Endodermal cell (in vitro differentiated cells): ENCODE measurements around the gene PNCK. TPM values are rescaled to one million over a fixed set of nuclear protein-coding genes. Genes with fewer than 3 reads are reported as not detected.

Experiments
- DNase-seq: peaks from one replicate; pipeline ENCODE4 v3.0.0-alpha.2; 2017
- H3K27ac ChIP-seq: 2 replicates; pipeline ENCODE4 v1.5.1; 2013; ENCODE audit warnings: mild to moderate bottlenecking, low read depth, low read length, moderate library complexity
- H3K27me3 ChIP-seq: 2 replicates; pipeline ENCODE4 v1.6.1; 2013; ENCODE audit warnings: mild to moderate bottlenecking, low read length, moderate library complexity; ENCODE audit not compliant: insufficient read depth, control insufficient read depth, poor library complexity, severe bottlenecking
- H3K36me3 ChIP-seq: 2 replicates; pipeline ENCODE4 v1.7.0; 2013; ENCODE audit warnings: mild to moderate bottlenecking, low read length, moderate library complexity; ENCODE audit not compliant: control insufficient read depth, insufficient read depth
- H3K4me1 ChIP-seq: one replicate; pipeline ENCODE4 v1.7.0; 2013; ENCODE audit warnings: low read length; ENCODE audit not compliant: control insufficient read depth, insufficient read depth
- H3K4me3 ChIP-seq: 2 replicates; pipeline ENCODE4 v1.5.1; 2013; ENCODE audit warnings: mild to moderate bottlenecking, low read length, moderate library complexity
- H3K9ac ChIP-seq: 2 replicates; pipeline ENCODE4 v1.6.1; 2013; ENCODE audit warnings: mild to moderate bottlenecking, low read length, moderate library complexity; ENCODE audit not compliant: poor library complexity, severe bottlenecking; ENCODE audit errors: extremely low read depth
- H3K9me3 ChIP-seq: 2 replicates; pipeline ENCODE4 v1.6.1; 2013; ENCODE audit warnings: mild to moderate bottlenecking, low read length, moderate library complexity; ENCODE audit not compliant: control insufficient read depth
- H3K27ac Mint-ChIP-seq: 2 replicates; pipeline ENCODE4 v1.8.0; 2020; ENCODE audit warnings: mixed read lengths
- H3K27me3 Mint-ChIP-seq: 2 replicates; pipeline ENCODE4 v1.8.0; 2021; ENCODE audit warnings: mild to moderate bottlenecking, mixed read lengths; ENCODE audit not compliant: insufficient read depth
- H3K36me3 Mint-ChIP-seq: 2 replicates; pipeline ENCODE4 v1.8.0; 2020; ENCODE audit warnings: low read depth, mixed read lengths
- H3K4me1 Mint-ChIP-seq: 2 replicates; pipeline ENCODE4 v1.8.0; 2020; ENCODE audit warnings: mixed read lengths
- H3K4me3 Mint-ChIP-seq: 2 replicates; pipeline ENCODE4 v1.8.0; 2020; ENCODE audit warnings: mild to moderate bottlenecking, moderate library complexity, mixed read lengths
- H3K9me3 Mint-ChIP-seq: 2 replicates; pipeline ENCODE4 v1.8.0; 2020; ENCODE audit warnings: mild to moderate bottlenecking, mixed read lengths
- CTCF ChIP-seq: fragments of 200-600 bp; sonication (generic); conservative IDR thresholded peaks from 2 replicates; pipeline ENCODE4 v1.5.0; 2021; ENCODE audit warnings: antibody characterized with exemption, mild to moderate bottlenecking
- whole genome bisulfite sequencing, 2 experiments: methylation state at CpG; one replicate each; pipeline versions ENCODE4 v1.1.5 to v1.1.7; 2013; ENCODE audit warnings: missing lambda C conversion rate in 2 of 2, mixed read lengths in 1 of 2; ENCODE audit not compliant: insufficient coverage in 1 of 2, insufficient read length in 1 of 2; 5-methylcytosine and 5-hydroxymethylcytosine counted together
- total RNA-seq, 2 donors: library from RNA; stranded (reverse); fragmentation: NEBNext Ultra II Directional in 1 of 2; extraction: Animal tissue kit (Norgen Biotek cat#: 25700) in 1 of 2; gene quantifications; 2 replicates in 1 of 2; 3 replicates in 1 of 2; pipeline ENCODE4 v1.2.1, GENCODE V29; 2021

PNCK gene
- total RNA-seq, 2 donors from 2014 or later, result 2.8 to 12.9 TPM

- peak; percentile 91 for DNase-seq
These were observed 26.8 kb downstream of the PNCK start, which contains the start of gene DUSP9 for GRCh38 chrX:153646620-153647373. TSS of gene DUSP9 (plus strand) at chrX:153647203. CDS start at chrX:153647954, 751 bp downstream.

GRCh38 chrX:153645921-153646488 is 27.6 kb downstream of the PNCK start:
- H3K4me3 Mint-ChIP-seq, result no peak overlapping the region
- H3K27ac Mint-ChIP-seq, result no peak overlapping the region
- Histone ChIP-seq H3K36me3 (no peaks in the 10 kb centered on the region), H3K27ac (no peak overlapping the region), H3K4me1 (no peaks in the 10 kb centered on the region), H3K9me3 (no peaks in the 10 kb centered on the region), H3K9ac (no peak overlapping the region), H3K4me3 (no peak overlapping the region), H3K27me3 (peaks cover 75% of the 10 kb centered on the region)
- peaks cover 48% of the 10 kb centered on the region for H3K9me3 Mint-ChIP-seq
- no peak for TF ChIP-seq CTCF
- no peaks in the 10 kb centered on the region for H3K36me3 Mint-ChIP-seq
- peak; percentile 38 for DNase-seq
- peaks cover 67% of the 10 kb centered on the region for H3K27me3 Mint-ChIP-seq
- 72 to 88% methylated on average over 2 to 10 of the region's 10 CpGs for WGBS, 2 experiments
- H3K4me1 Mint-ChIP-seq, result peaks cover 3% of the 10 kb centered on the region

More at GRCh38 chrX:153646620-153647373, 26.8 kb downstream of the PNCK start, which contains the start of gene DUSP9:
- Histone ChIP-seq H3K27ac (no peak within 1 kb of the TSS), H3K27me3 (peaks cover 67% of the 10 kb centered on the region), H3K36me3 (no peaks in the 10 kb centered on the region), H3K4me1 (no peaks in the 10 kb centered on the region), H3K9me3 (no peaks in the 10 kb centered on the region), H3K4me3 (no peak within 1 kb of the TSS), H3K9ac (no peak within 1 kb of the TSS)
- H3K36me3 Mint-ChIP-seq, result no peaks in the 10 kb centered on the region
- H3K27me3 Mint-ChIP-seq, result peaks cover 59% of the 10 kb centered on the region
- no peak within 1 kb of the TSS for H3K27ac Mint-ChIP-seq
- 0 to 6% methylated on average over 1 to 53 of the region's 53 CpGs for WGBS, 2 experiments
- peaks cover 50% of the 10 kb centered on the region for H3K9me3 Mint-ChIP-seq
- H3K4me1 Mint-ChIP-seq, result no peaks in the 10 kb centered on the region
- no peak within 1 kb of the TSS for H3K4me3 Mint-ChIP-seq
- TF ChIP-seq CTCF, result no peak

GRCh38 chrX:153645151-153645550 is 28.5 kb downstream of the PNCK start:
- Mint-ChIP-seq H3K27me3 (peaks cover 73% of the 10 kb centered on the region), H3K4me3 (no peak overlapping the region), H3K27ac (no peak overlapping the region), H3K9me3 (peaks cover 48% of the 10 kb centered on the region), H3K36me3 (no peaks in the 10 kb centered on the region), H3K4me1 (peaks cover 3% of the 10 kb centered on the region)
- Histone ChIP-seq H3K27me3 (peaks cover 83% of the 10 kb centered on the region), H3K27ac (no peak overlapping the region), H3K4me3 (no peak overlapping the region), H3K36me3 (no peaks in the 10 kb centered on the region), H3K9me3 (no peaks in the 10 kb centered on the region), H3K4me1 (no peaks in the 10 kb centered on the region), H3K9ac (no peak overlapping the region)
- TF ChIP-seq CTCF, result no peak
- WGBS, 2 experiments, result 75% methylated on average over 6 of the region's 6 CpGs; no CpG with 5 or more reads in 1 of the 2 experiments
- DNase-seq, result peak; percentile 38
